Head of caudate nucleus (tissue), 42 donors: Measurements from ENCODE around the gene KDM5C.
"Not testable (repeated sequence)": the region's sequence is repeated elsewhere in the genome, so short reads cannot be mapped to it uniquely, and the experiment has no call there.

Experiments used
- DNase-seq, 42 donors: peaks; one replicate each; pipeline versions ENCODE4 v3.0.0 to v3.0.0-alpha.2; 2020 to 2021; ENCODE audit warnings: mixed read lengths in 7 of 42
- intact Hi-C: fragments of 100-400 bp; cut with DNase I; formaldehyde crosslinking; loops from one replicate; pipeline ENCODE4 v1.15.0; 2022

KDM5C gene

DNA sequence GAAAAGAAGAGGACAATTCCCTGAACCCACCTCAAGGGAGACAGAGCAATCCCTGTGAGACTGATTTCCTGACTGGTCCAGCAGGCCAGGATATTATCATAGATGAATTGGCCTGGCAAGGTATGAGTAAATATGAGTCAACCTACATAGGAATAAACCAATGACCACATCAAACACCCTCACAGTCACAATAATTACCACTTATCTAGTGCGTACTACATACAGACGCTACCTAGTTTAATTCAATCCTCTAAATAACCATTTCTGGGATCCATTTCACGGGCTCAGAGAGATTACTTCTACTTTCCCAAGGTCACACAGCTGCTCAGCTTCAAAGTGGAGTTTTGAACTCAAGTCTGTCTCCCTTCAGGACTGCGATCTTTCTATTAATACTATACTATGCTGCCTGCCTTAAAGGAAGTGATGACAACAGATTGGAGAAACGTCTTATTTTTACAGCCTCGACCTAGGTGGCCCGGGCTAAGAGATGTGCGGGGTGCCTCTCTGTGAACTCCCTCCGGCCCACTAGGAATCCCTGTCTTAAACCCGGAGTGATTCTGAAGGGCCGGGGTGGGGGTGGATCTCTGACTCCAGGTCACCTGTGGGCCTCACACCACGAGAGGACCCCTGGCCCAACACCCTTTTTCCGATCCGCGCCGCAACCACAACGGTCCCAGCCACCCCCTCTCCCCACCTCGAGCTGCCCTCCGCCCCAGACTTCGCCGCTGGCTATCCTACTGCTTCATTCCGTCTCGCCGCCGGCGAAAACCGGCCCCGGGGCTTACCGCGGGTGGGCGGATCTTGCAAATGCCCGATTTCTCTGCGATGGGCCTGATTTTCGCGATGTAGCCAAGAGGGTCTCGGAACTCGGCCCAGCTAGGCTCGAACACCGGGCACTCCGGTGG lies 800 bp downstream of the KDM5C start:
- intact Hi-C loops: loop anchor here (10.0 kb wide), 1 partner anchor 211 kb away; the partner anchor contains the start of gene HSD17B10
- DNase-seq: peak in 8 of 42 donors; percentile 9 to 51 (median 16)

DNA sequence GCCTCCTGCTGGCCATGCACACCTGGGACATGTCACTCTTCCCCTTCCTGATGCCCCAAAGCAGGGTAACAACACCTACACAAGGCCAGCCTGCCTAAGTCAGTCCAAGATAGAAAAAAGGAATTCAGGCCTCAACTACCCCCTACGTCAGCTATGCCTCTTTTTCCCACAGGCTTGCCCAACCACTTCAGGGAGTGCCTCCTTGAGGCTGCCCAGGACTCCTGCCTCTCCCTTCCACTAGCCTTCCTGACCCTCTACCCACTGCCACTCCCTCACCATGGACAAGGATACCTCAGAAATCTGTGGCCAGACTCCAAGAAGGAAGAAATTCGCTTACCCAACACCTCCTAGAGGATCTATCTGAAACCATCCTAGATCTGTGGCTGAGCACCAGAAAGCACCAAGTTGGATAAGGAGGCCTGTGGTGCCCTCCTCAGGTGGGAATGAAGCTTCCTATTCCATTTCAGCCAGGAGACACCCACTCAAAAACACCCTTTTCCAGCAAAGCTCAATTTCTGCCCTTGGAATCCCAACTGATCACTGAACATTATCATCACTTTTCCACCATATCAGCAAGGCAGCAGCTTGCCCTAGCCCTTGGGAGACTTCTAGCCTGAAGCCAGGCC lies 1.8 kb downstream of the KDM5C start:
- intact Hi-C loops: loop anchor here (10.0 kb wide), 1 partner anchor 212 kb away; the partner anchor contains the start of gene HSD17B10
- peak in 6 of 42 donors; percentile 6 to 39 (median 29) for DNase-seq

DNA sequence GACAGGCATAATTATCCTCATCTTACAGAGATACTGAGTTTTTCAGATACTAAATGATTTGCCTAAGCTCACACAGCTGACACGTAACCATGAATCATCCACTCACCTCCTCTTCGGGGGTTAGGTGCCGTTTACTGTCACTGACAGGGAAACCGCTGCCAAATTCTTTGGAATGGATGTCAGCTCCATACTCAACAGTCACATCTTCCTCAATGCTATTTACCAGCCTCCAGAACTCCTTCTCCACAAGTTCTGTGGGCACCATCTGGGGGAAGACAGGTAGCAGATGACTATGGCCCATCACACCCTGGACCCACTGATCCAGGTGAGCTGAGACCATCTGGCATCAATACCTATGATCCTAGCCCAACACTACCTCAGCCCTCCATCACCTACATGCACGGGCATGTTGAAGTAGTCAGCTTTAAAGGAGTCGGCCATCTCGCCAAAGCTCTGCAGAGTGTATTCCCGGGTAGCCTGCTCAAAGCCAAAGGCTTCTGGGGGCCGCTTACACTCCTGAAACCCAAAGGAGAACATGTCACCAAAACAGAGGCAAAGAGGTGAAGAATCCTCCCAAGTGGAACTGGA lies 13.5 kb downstream of the KDM5C start:
- intact Hi-C loops: no loop called here
- DNase-seq: peak in 23 of 42 donors; percentile 13 to 77 (median 35)

DNA sequence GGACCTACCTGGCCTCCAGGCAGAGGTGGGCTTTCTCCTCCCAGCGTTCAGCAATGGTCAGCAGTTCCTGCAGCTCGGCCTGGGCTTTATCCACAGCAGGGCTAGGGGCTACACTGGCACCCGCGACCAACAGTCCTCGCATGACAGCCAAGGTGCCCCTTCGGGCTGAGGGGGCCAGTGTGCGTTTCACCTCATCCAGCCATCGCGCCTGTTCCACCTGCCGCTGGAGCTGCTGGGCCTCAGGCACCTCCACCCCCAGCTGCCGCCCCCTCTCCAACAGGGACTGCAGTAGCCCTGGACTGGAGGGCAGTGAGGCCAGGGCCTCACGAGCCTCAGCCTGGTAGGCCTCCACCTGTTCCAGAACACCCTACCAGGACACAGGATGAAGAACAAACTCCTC lies 28.3 kb downstream of the KDM5C start:
- intact Hi-C loops: no loop called here

DNA sequence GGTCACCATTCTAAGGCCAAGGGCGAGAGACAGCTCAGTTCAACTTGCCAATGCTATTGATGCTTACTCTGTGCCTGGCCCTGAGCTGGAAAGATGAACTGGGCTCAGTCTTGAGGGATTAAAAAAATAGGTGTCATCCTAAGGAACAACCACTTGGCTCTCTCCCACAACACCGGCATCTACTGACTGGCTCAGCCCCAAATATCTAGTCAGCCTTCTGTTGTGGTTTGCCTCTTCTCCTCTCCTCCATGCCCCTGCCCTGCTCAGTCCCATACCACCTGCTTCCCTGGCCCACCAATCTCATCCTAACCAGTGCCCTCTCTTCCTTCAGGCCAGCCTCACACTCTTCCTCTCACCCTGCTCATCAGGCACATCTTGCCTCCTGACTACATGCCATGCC lies 29.6 kb downstream of the KDM5C start:
- no peak for DNase-seq
- intact Hi-C loops: no loop called here

More for the DNA sequence above, 28.3 kb downstream of the KDM5C start:
- DNase-seq: no peak

DNA sequence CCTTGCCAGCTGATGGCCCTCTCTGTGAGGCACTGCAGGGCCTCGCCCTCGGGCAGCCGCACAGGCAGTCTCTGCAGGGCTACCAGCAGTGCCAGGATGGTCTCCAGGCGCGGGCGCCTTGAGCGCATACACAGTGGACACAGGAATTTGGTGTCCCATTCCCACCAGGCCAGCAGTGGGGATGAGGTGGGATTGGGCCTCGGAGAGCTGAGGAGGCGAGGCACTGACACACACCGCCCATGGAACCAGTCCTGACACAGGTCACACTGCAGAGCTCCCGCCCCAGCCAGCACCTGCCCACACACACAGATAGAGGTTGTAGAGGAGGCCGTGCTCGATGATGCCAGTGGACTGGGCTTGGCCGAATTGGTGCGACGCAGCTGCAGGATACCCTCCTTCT lies 30.7 kb downstream of the KDM5C start:
- intact Hi-C loops: no loop called here
- no peak for DNase-seq

DNA sequence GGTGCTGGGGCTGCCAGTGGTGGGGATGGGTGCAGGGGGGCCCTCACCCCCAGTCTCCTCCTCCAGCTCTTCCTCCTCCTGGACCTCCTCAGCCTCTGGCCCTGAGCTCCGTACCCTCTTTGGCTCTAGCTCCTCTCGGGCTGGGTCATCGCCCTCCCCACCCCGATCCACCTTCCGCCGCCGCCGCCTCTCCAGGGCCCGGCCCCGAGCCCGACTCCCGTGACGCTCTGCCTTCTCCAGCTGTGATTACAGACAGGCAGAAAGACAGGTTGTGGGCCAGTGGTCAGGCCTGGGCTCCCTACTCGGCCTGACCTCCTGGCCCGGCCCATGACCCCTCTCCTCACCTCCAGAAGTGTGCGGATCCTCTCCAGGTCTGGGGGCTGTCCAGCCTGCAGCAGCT lies 31.9 kb downstream of the KDM5C start:
- DNase-seq: no peak
- intact Hi-C loops: no loop called here

DNA sequence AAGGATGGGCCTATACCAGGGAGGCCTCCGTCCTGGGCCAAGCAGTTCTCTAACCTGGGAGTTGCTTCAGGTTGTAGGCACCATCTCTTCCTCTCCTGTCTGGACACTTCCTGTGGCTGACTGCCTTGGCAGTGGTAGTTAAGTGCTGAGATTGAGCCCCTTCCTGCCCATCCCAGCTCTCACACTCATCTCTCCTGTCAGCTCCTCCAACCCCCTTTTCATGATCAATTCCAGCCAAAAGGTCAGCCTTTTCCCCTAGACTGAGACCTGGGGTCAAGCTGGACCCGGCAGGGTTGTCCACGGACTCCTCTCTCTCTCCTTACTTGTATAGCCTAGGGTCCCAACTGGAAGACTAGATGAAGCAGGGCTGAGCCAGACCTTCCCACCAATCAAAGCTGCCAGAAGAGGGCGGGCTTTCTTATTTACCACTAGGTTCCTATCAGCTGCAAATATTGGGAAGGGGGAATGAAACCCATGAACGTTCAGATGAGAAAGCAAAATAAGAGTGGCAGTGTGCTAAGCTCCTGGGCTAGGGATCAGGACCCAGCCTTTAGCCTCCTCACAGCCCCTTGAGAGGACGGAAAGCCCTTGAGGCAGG lies 34.5 kb downstream of the KDM5C start:
- intact Hi-C loops: no loop called here

DNA sequence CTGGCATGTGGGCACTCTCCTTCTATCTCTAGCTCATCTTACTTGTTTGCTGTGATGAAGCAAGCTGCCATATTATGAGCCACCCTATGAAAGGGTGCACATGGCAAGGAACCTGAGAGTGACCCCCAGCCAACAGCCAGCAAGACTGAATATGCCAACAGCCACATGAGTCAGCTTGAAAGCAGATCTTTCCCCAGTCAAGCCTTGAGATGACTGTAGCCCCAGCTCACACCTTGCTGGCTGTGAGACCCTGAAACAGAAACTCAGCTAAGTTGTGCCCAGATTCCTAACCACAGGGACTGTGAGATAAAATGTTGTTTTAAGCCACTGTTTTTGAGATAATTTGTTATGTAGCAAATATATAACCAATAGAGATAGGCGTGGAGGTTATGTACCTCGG lies 36.2 kb downstream of the KDM5C start:
- DNase-seq: no peak
- intact Hi-C loops: no loop called here

More for the DNA sequence above, 34.5 kb downstream of the KDM5C start:
- no peak for DNase-seq

DNA sequence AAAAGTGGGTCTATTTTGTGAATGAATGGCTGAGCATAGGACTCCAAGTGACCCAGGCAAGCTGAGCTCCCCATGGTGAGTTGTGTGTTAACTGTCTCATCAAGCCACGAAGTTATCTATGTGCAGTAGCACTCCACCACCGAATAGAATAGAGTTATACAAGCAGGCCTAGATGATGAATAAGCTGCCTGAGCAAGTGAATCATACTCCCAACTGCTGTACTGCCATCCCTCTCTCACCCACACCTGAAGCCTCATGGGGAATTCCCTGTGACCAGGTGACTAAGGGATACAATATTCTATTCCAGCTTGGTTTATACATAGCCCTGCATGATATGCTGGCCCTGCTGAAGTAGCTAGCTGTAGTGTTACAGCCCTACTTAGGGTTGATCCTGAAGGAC lies 38.7 kb downstream of the KDM5C start:
- intact Hi-C loops: no loop called here

DNA sequence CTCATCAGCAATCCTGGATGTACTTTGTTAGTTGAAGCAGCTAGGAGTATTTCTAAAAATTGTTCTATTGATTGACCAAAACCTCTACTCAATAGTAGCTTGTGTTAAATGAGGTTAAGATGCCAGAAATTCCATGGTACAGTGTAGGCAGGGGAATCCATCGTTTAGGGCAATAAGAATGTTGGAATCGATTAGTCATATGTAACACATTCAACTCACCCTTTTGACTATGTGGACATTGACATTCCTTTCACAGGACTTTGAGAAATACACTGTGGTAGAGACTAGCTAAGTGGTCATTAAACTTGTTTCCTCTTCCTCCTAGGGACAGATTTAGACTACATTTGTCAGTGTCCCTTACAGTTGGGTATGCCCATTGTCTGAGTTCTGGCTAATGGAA lies 40.2 kb downstream of the KDM5C start:
- intact Hi-C loops: no loop called here
- DNase-seq: no peak

More for the DNA sequence above, 38.7 kb downstream of the KDM5C start:
- DNase-seq: peak in 13 of 42 donors; percentile 1 to 50 (median 23)

DNA sequence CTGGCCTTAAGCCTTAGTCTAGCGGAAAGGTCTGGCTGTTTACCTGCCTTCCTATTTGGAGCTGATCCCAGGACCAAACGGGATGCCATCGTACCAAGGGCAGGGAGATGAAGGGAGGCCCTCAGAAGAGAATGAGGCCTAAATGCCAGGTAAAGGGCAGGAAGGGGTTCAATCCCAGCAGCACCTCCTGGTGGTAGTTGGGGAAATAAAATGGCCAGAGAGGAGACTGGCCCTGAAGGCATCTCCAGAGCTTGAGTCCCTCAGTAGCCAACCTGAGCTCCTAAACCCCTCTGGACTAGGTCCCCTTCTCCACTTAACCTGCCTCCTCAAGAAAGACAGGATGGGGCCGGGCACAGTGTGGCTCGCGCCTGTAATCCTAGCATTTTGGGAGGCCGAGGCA lies 53.7 kb downstream of the KDM5C start:
- no peak for DNase-seq
- intact Hi-C loops: no loop called here

DNA sequence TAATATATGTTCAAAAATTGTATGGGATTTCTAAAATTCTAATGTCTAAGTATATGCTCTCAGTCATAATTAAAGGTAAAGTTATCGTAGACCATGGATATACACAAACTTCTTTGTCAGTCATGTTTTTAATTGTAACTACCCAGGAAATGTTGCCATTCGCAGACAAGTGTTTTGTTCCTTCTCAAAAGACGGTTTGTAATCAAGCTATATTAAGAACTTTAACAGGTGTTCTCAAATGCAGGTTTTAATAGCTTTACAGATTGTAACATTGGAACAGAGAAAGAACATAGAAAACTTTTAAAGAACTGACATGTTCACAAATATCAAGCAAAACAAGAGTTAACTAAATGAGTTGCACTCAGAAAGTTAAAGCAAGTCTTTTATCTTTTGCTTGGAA lies 58.9 kb downstream of the KDM5C start:
- no peak for DNase-seq
- intact Hi-C loops: no loop called here

DNA sequence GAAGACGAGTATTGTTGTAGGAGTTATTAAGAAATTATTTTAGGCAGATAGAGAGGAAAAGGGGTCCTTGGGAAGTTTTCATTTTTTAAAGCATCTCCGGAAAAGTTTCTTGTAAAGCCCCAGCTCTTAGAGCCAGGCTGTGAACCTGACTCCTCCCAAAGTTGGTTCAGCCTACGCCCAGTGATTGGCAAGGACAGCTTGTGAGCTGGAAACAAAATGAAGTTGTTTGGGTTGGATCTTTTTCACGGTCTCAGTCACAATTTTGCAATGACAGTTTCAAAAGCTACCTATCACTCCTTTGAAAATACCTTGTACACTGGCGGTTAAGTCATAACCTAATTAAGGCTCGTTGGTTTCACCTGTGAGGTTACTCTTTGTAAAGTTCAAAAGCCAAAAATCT lies 60.4 kb downstream of the KDM5C start:
- DNase-seq, intact Hi-C loops: not testable (repeated sequence)

DNA sequence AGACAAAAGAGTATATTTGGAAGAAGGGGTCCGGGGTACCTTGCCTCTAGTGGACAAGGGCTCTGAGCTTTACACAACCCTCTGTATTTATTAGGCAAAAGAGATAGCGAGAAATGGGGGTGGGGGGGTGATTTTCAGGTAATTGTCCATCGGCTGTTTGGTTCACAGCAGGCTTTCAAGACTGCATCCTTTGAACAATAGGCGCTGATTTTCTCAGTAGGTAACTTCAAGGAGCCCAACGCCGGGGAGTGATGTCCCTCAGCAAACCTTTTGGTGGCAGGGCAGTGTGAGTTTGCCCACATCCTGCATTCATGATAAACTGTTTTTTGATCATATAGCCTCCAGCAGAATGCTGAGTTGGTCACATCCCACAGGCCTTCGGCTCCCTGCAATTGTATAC lies 61.6 kb downstream of the KDM5C start:
- intact Hi-C loops: no loop called here
- no peak for DNase-seq

DNA sequence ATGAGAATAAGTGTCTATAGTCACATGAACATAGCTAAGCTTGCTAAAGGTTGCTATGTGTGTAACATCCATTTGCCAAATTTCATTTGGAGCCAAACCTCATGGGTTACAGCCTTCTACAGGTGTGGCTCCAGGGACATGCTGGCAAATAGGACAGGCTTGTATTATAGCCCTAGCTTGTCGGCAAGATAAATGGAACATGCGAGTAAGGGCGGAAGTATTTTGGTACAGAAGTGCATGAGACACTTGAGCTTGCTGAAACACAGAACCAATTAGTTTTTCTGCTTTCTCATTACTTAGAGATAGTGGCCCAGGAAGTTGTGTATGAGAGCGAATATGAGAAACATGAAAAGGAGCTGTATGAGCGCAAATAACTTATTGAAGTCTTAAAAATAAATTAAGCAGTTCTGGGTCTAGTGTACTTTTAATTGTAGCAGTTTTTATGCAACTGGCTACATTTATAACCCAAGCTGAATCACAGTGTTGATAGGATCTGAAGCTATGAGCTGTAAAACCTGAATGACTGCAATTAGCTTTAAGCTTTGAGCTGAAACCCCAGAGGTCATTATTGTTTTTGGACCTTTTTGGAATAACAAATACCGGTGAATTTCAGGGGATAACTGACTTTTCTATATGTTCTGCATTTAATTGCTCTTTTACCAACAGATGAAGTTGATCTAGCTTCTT lies 64.6 kb downstream of the KDM5C start:
- intact Hi-C loops: no loop called here

DNA sequence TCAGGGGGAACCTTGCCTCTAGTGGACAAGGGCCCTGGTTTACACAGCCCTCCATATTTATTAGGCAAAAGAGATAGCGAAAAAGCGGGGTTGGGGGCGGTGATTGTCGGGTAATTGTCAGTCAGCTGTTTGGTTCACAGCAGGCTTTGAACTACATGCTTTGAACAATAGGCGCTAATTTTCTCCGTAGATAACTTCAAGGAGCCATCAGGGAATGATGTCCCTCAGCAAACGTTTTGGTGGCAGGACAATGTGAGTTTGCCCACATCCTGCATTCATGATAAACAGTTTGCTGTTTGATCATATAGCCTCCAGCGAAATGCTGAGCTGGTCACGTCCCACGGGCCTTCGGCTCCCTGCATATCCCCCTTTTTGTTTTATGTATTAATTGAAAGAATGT lies 65.8 kb downstream of the KDM5C start:
- DNase-seq: no peak
- intact Hi-C loops: no loop called here

More for the DNA sequence above, 64.6 kb downstream of the KDM5C start:
- DNase-seq: no peak

DNA sequence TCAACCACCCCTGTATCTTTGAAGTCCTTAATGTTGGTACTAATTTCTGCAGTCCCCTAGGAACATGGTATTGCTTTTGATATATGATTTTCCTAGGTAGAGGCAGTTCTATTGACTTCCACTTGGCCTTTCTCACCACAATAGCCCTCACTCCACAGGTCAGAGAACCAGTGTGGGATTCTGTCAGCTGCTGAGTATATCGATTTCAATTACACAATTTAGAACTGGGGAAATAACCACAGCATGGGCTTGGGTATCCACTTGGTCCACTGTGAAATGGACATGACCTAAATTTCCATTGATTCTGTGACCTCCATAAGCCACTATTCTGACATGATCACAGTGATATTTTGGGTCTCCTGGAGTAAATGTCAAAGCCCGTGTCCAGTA lies 68.8 kb downstream of the KDM5C start:
- DNase-seq: no peak
- intact Hi-C loops: no loop called here
